ENCODE results near the gene PPP2R2D. TPM values are rescaled to one million over a fixed set of nuclear protein-coding genes. Genes with fewer than 3 reads are reported as not detected.

The PPP2R2D gene
- total RNA-seq, 4 donors from 2014 or later: 39.2 to 79.0 (median 52.9) TPM

GRCh38 chr10:131970946-131971345 lies 70.1 kb downstream of the PPP2R2D start:
- Histone ChIP-seq H3K27me3 (no peaks in the 10 kb centered on the region), H3K9me3 (no peaks in the 10 kb centered on the region), H3K4me3 (no peak overlapping the region), H3K4me1 (peaks cover 0 to 14% (median 4%) of the 10 kb centered on the region in 4 donors), H3K27ac (no peak overlapping the region), H3K36me3 (peaks cover 0 to 14% (median 0%) of the 10 kb centered on the region in 4 donors)
- WGBS, 2 donors (ENCODE audit: low coverage in 1 of 2): 92 to 96% methylated on average over 3 to 18 of the region's 18 CpGs
- in situ Hi-C loops (cut with MboI; ENCODE audit: low pct_ligation_motif_present in 1 of 4, low pct_unique_long_range_greater_than_20kb in 1 of 4, low sequenced_read_pairs in 3 of 4): no loop called here
- no peak for DNase-seq
- TF ChIP-seq POLR2A (IDR thresholded peaks at IDR 0.05): no peak
- no peak for TF ChIP-seq CTCF (IDR thresholded peaks at IDR 0.05)
- no peak for TF ChIP-seq EP300 (IDR thresholded peaks at IDR 0.05; ENCODE audit: low read depth)
- TF ChIP-seq POLR2AphosphoS5 (IDR thresholded peaks at IDR 0.05): no peak
- intact Hi-C loops (cut with DNase I; ENCODE audit: low total_unique reads): no loop called here

DNA sequence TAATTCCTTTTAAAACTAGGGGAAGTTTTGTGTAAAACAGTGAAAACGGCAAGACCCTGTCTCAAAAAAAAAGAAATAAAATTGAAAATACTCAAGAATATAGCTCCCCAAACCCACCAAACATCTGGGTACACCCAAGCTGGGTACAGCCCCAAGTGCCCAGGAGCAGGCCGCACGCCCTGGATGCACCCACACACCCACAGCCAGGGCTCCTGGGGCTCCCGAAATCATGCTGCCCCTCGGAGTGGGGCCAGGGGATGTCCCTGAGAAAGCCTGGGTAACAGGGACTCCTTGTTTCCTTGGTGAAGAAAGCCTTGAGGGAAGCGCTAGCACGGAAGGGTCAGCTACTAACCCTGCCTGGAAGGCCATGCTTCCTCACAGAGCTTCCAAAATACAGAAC lies 70.8 kb downstream of the PPP2R2D start:
- DNase-seq: no peak
- TF ChIP-seq CTCF (IDR thresholded peaks at IDR 0.05) (no peak), EP300 (IDR thresholded peaks at IDR 0.05; ENCODE audit: low read depth) (no peak), POLR2AphosphoS5 (IDR thresholded peaks at IDR 0.05) (no peak), POLR2A (IDR thresholded peaks at IDR 0.05) (no peak)
- Histone ChIP-seq H3K4me3 (no peak overlapping the region), H3K27ac (no peak overlapping the region), H3K9me3 (no peaks in the 10 kb centered on the region), H3K4me1 (peaks cover 0 to 14% (median 4%) of the 10 kb centered on the region in 4 donors), H3K36me3 (peaks cover 0 to 14% (median 0%) of the 10 kb centered on the region in 4 donors), H3K27me3 (no peaks in the 10 kb centered on the region)
- WGBS, 2 donors (ENCODE audit: low coverage in 1 of 2): 79 to 100% methylated on average over 1 to 7 of the region's 7 CpGs
- in situ Hi-C loops (cut with MboI; ENCODE audit: low pct_ligation_motif_present in 1 of 4, low pct_unique_long_range_greater_than_20kb in 1 of 4, low sequenced_read_pairs in 3 of 4) (no loop called here), intact Hi-C loops (cut with DNase I; ENCODE audit: low total_unique reads) (no loop called here)

- H3K36me3 ChIP-seq: peaks cover 0 to 14% (median 0%) of the 10 kb centered on the region in 4 donors
- in situ Hi-C loops (cut with MboI; ENCODE audit: low pct_ligation_motif_present in 1 of 4, low pct_unique_long_range_greater_than_20kb in 1 of 4, low sequenced_read_pairs in 3 of 4): no loop called here
- intact Hi-C loops (cut with DNase I; ENCODE audit: low total_unique reads): no loop called here
- peak overlapping the region in 1 of 4 donors; percentile 3 for H3K4me3 ChIP-seq
- no peak overlapping the region for H3K27ac ChIP-seq
- H3K4me1 ChIP-seq: peaks cover 0 to 14% (median 4%) of the 10 kb centered on the region in 4 donors
- DNase-seq: peak; percentile 39
- H3K9me3 ChIP-seq: no peaks in the 10 kb centered on the region
- WGBS, 2 donors (ENCODE audit: low coverage in 1 of 2): 19 to 38% methylated on average over 3 to 11 of the region's 11 CpGs
- no peaks in the 10 kb centered on the region for H3K27me3 ChIP-seq
- TF ChIP-seq POLR2AphosphoS5 (IDR thresholded peaks at IDR 0.05) (no peak), EP300 (IDR thresholded peaks at IDR 0.05; ENCODE audit: low read depth) (no peak), POLR2A (IDR thresholded peaks at IDR 0.05) (no peak), CTCF (IDR thresholded peaks at IDR 0.05) (no peak)
These were observed 71.8 kb downstream of the PPP2R2D start for GRCh38 chr10:131972474-131973071.

- H3K4me3 ChIP-seq: no peak overlapping the region
- peaks cover 0 to 14% (median 4%) of the 10 kb centered on the region in 4 donors for H3K4me1 ChIP-seq
- in situ Hi-C loops (cut with MboI; ENCODE audit: low pct_ligation_motif_present in 1 of 4, low pct_unique_long_range_greater_than_20kb in 1 of 4, low sequenced_read_pairs in 3 of 4): no loop called here
- intact Hi-C loops (cut with DNase I; ENCODE audit: low total_unique reads): no loop called here
- H3K27me3 ChIP-seq: no peaks in the 10 kb centered on the region
- WGBS, 2 donors (ENCODE audit: low coverage in 1 of 2): 79 to 100% methylated on average over 5 to 34 of the region's 34 CpGs
- no peaks in the 10 kb centered on the region for H3K9me3 ChIP-seq
- H3K36me3 ChIP-seq: peaks cover 0 to 14% (median 0%) of the 10 kb centered on the region in 4 donors
- TF ChIP-seq POLR2A (IDR thresholded peaks at IDR 0.05) (no peak), POLR2AphosphoS5 (IDR thresholded peaks at IDR 0.05) (no peak)
- DNase-seq: no peak
- H3K27ac ChIP-seq: no peak overlapping the region
These were observed 72.5 kb downstream of the PPP2R2D start for GRCh38 chr10:131973160-131973951.

Measured in transverse colon (tissue), 4 donors.